ENCODE measurements around the gene TSSK3. TPM values are rescaled to one million over a fixed set of nuclear protein-coding genes. Genes with fewer than 3 reads are reported as not detected.

Gene TSSK3
- total RNA-seq, 1 experiment from 2014 or later, result 2.9 TPM

- no peak for TF ChIP-seq ZNF425 (CRISPR knock-in tag; conservative IDR thresholded peaks at IDR 0.05)
- TF ChIP-seq GRHL2 (CRISPR knock-in tag; IDR thresholded peaks at IDR 0.05; ENCODE audit: insufficient replicate concordance, severe bottlenecking), result no peak
These were observed 5.9 kb upstream of the TSSK3 start (continued) for GRCh38 chr1:32356478-32356877.

- DNase-seq (ENCODE audit: low spot score) (no peak), ATAC-seq (no peak)
- ChIA-PET POLR2A (no interaction called here), CTCF (no interaction called here)
- H3K4me1 Mint-ChIP-seq, result peaks cover 20% of the 10 kb centered on the region
- TF ChIP-seq MXD4 (CRISPR knock-in tag; IDR thresholded peaks at IDR 0.05; ENCODE audit: borderline replicate concordance), result no peak
- TF ChIP-seq ZMAT4 (CRISPR knock-in tag; IDR thresholded peaks at IDR 0.05), result no peak
- TF ChIP-seq, protein P1, sequence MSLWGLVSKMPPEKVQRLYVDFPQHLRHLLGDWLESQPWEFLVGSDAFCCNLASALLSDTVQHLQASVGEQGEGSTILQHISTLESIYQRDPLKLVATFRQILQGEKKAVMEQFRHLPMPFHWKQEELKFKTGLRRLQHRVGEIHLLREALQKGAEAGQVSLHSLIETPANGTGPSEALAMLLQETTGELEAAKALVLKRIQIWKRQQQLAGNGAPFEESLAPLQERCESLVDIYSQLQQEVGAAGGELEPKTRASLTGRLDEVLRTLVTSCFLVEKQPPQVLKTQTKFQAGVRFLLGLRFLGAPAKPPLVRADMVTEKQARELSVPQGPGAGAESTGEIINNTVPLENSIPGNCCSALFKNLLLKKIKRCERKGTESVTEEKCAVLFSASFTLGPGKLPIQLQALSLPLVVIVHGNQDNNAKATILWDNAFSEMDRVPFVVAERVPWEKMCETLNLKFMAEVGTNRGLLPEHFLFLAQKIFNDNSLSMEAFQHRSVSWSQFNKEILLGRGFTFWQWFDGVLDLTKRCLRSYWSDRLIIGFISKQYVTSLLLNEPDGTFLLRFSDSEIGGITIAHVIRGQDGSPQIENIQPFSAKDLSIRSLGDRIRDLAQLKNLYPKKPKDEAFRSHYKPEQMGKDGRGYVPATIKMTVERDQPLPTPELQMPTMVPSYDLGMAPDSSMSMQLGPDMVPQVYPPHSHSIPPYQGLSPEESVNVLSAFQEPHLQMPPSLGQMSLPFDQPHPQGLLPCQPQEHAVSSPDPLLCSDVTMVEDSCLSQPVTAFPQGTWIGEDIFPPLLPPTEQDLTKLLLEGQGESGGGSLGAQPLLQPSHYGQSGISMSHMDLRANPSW (CRISPR knock-in tag; conservative IDR thresholded peaks at IDR 0.05; ENCODE audit: low read depth), result no peak
- TF ChIP-seq MYBL2 (CRISPR knock-in tag; IDR thresholded peaks at IDR 0.05), result no peak
- TF ChIP-seq JUN (CRISPR knock-in tag; IDR thresholded peaks at IDR 0.05), result no peak
- TF ChIP-seq, protein P2, sequence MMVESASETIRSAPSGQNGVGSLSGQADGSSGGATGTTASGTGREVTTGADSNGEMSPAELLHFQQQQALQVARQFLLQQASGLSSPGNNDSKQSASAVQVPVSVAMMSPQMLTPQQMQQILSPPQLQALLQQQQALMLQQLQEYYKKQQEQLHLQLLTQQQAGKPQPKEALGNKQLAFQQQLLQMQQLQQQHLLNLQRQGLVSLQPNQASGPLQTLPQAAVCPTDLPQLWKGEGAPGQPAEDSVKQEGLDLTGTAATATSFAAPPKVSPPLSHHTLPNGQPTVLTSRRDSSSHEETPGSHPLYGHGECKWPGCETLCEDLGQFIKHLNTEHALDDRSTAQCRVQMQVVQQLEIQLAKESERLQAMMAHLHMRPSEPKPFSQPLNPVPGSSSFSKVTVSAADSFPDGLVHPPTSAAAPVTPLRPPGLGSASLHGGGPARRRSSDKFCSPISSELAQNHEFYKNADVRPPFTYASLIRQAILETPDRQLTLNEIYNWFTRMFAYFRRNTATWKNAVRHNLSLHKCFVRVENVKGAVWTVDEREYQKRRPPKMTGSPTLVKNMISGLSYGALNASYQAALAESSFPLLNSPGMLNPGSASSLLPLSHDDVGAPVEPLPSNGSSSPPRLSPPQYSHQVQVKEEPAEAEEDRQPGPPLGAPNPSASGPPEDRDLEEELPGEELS (CRISPR knock-in tag; IDR thresholded peaks at IDR 0.05), result no peak
- H3K27me3 Mint-ChIP-seq (ENCODE audit: low read depth), result peaks cover 54% of the 10 kb centered on the region
- no peak overlapping the region for H3K27ac Mint-ChIP-seq
- no peaks in the 10 kb centered on the region for H3K9me3 Mint-ChIP-seq
- no peaks in the 10 kb centered on the region; the same call in 1 of the 2 replicates for H3K36me3 Mint-ChIP-seq
- H3K4me3 Mint-ChIP-seq, result no peak overlapping the region
These were observed 4.7 kb upstream of the TSSK3 start for GRCh38 chr1:32357614-32358013.

- no peak for ATAC-seq
- Mint-ChIP-seq H3K27ac (no peak overlapping the region), H3K4me3 (no peak overlapping the region), H3K36me3 (no peaks in the 10 kb centered on the region; the same call in 1 of the 2 replicates), H3K4me1 (peaks cover 18% of the 10 kb centered on the region), H3K27me3 (ENCODE audit: low read depth) (peaks cover 56% of the 10 kb centered on the region), H3K9me3 (no peaks in the 10 kb centered on the region)
- POLR2A ChIA-PET, result no interaction called here
- DNase-seq (ENCODE audit: low spot score), result no peak
- CTCF ChIA-PET, result no interaction called here
- TF ChIP-seq PRRX2 (CRISPR knock-in tag; IDR thresholded peaks at IDR 0.05) (no peak), TEAD1 (CRISPR knock-in tag; IDR thresholded peaks at IDR 0.05) (no peak), AR (CRISPR knock-in tag; IDR thresholded peaks at IDR 0.05) (no peak), CDX4 (CRISPR knock-in tag; IDR thresholded peaks at IDR 0.05; ENCODE audit: borderline replicate concordance) (no peak), SOX15 (CRISPR knock-in tag; IDR thresholded peaks at IDR 0.05) (no peak), ARID4B (CRISPR knock-in tag; IDR thresholded peaks at IDR 0.05; ENCODE audit: borderline replicate concordance) (no peak)
These were observed 3.9 kb upstream of the TSSK3 start for GRCh38 chr1:32358435-32358834.
